Right lobe of liver (tissue), 6 donors: ENCODE data around the gene WDR62. TPM values are rescaled to one million over a fixed set of nuclear protein-coding genes. Genes with fewer than 3 reads are reported as not detected.
A peak's percentile ranks its signal among the peaks of the same experiment; 100 is the strongest.

ENCODE experiments used
- ATAC-seq, 4 donors: fragments of 200-7000 bp; cut with Tn5 transposase; one replicate each; pipeline ENCODE4 v1.9.1; 2020; ENCODE audit warnings: mild to moderate bottlenecking in 4 of 4, moderate library complexity in 4 of 4
- DNase-seq, 3 donors: peaks; one replicate each; pipeline ENCODE4 v3.0.0-alpha.2; 2020
- H3K27ac ChIP-seq, 3 donors: fragments of 200-600 bp; one replicate each; pipeline ENCODE4 v1.8.0; 2022
- H3K27me3 ChIP-seq, 2 donors: fragments of 200-600 bp; one replicate each; pipeline ENCODE4 v1.8.0; 2022
- H3K36me3 ChIP-seq, 4 donors: fragments of 200-600 bp; sonication (generic) in 1 of 4; one replicate each; pipeline versions ENCODE4 v1.5.1 to v1.8.0; 2017 to 2022; ENCODE audit warnings: control low read depth in 1 of 4
- H3K4me1 ChIP-seq, 4 donors: fragments of 200-600 bp; sonication (generic) in 1 of 4; one replicate each; pipeline versions ENCODE4 v1.5.1 to v1.8.0; 2017 to 2022; ENCODE audit warnings: control low read depth in 1 of 4
- H3K4me3 ChIP-seq, 3 donors: fragments of 200-600 bp; one replicate each; pipeline ENCODE4 v1.8.0; 2022
- H3K9me3 ChIP-seq, 4 donors: fragments of 200-600 bp; sonication (generic) in 1 of 4; one replicate each; pipeline versions ENCODE4 v1.5.1 to v1.8.0; 2017 to 2022; ENCODE audit warnings: control low read depth in 1 of 4
- POLR2A ChIP-seq: fragments of 450-650 bp; IDR thresholded peaks from one replicate; pipeline ENCODE4 v1.6.1; 2017; ENCODE audit warnings: antibody characterized with exemption, mild to moderate bottlenecking
- WGBS: methylation state at CpG from one replicate; pipeline ENCODE4 v1.1.6; 2018; ENCODE audit warnings: low coverage, low lambda C conversion rate; ENCODE audit not compliant: insufficient coverage; ENCODE audit errors: missing lambda C conversion rate; 5-methylcytosine and 5-hydroxymethylcytosine counted together
- intact Hi-C, 2 donors: fragments of 100-400 bp; cut with DNase I; formaldehyde crosslinking; loops; one replicate each; pipeline versions ENCODE4 v1.11.2 to v1.14.1; 2022
- total RNA-seq, 6 experiments: library from RNA; depleted of rRNA in 2 of 6; stranded (reverse); fragments of >200 nt in 2 of 6; fragmentation: NEBNext Ultra II Directional in 3 of 6; extraction: Animal tissue kit (Norgen Biotek cat#: 25700) in 3 of 6; gene quantifications; one replicate each; pipeline versions ENCODE4 v1.1.0 to v1.2.4, GENCODE V29; 2016 to 2023
- TF ChIP-seq, protein P1 (sequence below), 4 donors: fragments of 200-600 bp in 3 of 4; fragments of 450-650 bp in 1 of 4; IDR thresholded peaks; one replicate each; pipeline versions ENCODE4 v1.5.1 to v1.8.0; 2016 to 2022; ENCODE audit warnings: antibody characterized with exemption in 4 of 4, mild to moderate bottlenecking in 2 of 4
- donor health status: DM: no; HTN: yes; CAD: no.
- donor health status: DM: no; HTN: no; CAD: no.
- donor health status: DM: no; HTN: no; CAD: no.
- donor health status: DM: no; HTN: yes; CAD: no.
- donor health status: DM: no; HTN: yes; CAD: no.

Gene WDR62
- total RNA-seq, 6 experiments from 2014 or later: 0.20 to 1.6 (median 0.58) TPM

DNA sequence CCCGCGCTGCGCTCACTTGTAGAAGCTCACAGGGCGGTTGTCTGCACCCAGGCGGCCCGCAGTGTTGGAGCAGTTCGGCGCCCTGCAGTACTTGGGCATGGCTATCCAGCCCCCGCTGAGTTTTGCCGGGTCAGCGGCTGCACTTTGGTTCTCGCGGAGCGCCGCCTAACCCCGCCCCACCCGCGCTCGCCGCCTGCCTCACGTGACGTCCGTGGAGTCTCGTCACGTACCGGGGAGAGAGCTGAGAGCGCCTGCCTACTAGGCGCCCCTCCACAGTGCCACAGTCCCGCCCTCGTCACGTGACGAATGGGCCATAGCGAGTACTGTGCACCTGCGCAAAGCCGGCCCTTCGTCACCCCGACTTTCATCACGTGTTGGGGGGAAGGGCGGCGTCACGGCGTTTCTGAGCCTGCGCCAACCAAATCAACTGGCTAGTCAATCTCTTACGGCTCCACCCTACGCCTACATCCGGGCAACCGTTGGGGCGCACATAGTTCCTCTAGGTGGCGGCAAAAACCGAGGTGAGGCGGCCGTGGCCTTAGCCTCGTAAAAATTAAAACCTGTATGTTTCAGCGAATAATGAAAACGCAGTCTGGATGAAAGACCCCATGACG, 471 bp upstream of the WDR62 start, which contains the start of gene THAP8:
THAP8 (minus strand) TSS at position 167 of the 614 bp plus-strand sequence; CDS start at position 99, 68 bp downstream.
- no peaks in the 10 kb centered on the region for H3K27me3 ChIP-seq
- intact Hi-C loops: no loop called here
- TF ChIP-seq POLR2A: peak; percentile 82
- TF ChIP-seq, protein P1, sequence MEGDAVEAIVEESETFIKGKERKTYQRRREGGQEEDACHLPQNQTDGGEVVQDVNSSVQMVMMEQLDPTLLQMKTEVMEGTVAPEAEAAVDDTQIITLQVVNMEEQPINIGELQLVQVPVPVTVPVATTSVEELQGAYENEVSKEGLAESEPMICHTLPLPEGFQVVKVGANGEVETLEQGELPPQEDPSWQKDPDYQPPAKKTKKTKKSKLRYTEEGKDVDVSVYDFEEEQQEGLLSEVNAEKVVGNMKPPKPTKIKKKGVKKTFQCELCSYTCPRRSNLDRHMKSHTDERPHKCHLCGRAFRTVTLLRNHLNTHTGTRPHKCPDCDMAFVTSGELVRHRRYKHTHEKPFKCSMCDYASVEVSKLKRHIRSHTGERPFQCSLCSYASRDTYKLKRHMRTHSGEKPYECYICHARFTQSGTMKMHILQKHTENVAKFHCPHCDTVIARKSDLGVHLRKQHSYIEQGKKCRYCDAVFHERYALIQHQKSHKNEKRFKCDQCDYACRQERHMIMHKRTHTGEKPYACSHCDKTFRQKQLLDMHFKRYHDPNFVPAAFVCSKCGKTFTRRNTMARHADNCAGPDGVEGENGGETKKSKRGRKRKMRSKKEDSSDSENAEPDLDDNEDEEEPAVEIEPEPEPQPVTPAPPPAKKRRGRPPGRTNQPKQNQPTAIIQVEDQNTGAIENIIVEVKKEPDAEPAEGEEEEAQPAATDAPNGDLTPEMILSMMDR (IDR thresholded peaks at IDR 0.05): peak; percentile 25 to 40 (median 35)
- peak; percentile 87 to 94 (median 91) for ATAC-seq
- H3K27ac ChIP-seq: peak within 1 kb of the TSS; percentile 53 to 90 (median 85)
- H3K4me3 ChIP-seq: peak within 1 kb of the TSS; percentile 53 to 63 (median 60)
- no peaks in the 10 kb centered on the region for H3K9me3 ChIP-seq
- H3K4me1 ChIP-seq: peaks cover 0 to 23% (median 2%) of the 10 kb centered on the region in 4 donors
- DNase-seq: peak; percentile 99 to 100 (median 100)
- H3K36me3 ChIP-seq: no peaks in the 10 kb centered on the region
- 0% methylated on average over 4 of the region's 56 CpGs for WGBS

DNA sequence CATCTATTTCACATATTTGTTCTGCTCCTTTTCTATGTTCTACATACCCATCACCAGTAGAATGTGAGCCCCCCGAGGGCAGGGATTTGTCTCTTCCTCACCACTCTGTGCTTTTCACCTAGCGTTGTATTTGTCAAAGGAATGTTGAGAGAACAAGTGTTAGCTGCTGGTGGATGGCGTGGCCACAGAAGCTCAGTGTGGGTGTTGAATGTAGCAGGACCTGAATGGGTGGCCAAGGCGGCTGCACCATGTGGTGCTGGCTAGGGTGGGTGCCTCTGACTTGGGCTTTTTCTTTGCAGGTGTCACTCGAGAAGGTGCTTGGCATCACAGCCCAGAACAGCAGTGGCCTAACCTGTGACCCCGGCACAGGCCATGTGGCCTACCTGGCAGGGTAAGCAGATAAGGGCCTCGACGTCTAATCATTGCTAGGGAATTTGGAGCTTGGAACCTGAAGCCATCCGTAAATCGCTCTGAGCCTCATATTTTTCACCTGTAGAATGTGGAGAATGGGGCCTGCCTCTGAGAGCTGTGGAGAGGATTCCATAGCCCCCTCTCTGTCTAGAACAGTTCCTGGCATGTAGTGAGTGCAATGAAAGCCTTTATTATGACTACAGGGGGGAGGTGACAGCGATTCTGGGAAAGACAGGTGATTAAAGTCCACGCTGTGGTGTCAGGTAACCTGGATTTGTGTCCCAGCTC, 3.9 kb downstream of the WDR62 start:
- 57% methylated on average over 9 of the region's 12 CpGs for WGBS

DNA sequence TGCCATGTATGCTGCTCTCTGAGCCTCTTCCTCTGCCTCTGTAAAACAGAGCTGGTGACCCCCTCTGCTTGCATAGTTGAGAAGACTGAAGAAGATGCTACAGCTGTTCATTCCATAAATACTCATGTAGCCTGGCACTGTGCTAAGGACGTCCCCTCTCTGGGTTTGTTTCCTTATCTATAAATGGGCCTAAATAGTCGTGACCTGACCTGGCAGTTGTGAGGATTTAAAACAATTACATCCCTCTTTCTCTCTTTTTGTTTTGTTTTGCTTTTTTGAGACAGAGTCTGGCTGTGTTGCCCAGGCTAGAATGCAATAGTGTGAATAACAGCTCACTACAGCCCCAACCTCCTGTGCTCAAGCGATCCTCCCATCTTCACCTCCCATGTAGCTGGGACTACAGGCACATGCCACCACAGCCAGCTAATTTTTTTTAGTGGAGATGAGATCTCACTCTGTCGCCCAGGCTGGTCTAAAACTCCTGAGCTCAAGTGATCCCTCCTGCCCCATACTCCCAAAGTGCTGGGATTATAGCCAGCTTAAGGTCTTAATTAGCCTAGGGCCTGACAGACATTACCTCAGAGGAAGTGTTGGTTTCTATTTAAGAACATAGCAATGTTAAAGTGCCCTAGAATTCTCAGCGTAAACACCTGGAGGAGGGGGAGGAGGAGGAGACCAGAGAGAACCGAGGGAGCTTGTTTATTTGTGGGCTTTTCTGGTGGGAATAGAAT, 4.6 kb downstream of the WDR62 start:
- peak overlapping the region in 2 of 3 donors; percentile 10 to 29 for H3K27ac ChIP-seq

More for the DNA sequence above, 3.9 kb downstream of the WDR62 start:
- Histone ChIP-seq H3K9me3 (no peaks in the 10 kb centered on the region), H3K4me3 (no peak overlapping the region), H3K36me3 (no peaks in the 10 kb centered on the region), H3K27me3 (no peaks in the 10 kb centered on the region), H3K27ac (peak overlapping the region in 2 of 3 donors; percentile 10 to 29), H3K4me1 (peaks cover 0 to 18% (median 3%) of the 10 kb centered on the region in 4 donors)
- ATAC-seq: peak in 1 of 4 donors; percentile 4
- no peak for TF ChIP-seq POLR2A
- TF ChIP-seq, protein P1 (IDR thresholded peaks at IDR 0.05): no peak
- intact Hi-C loops: no loop called here
- peak; percentile 35 to 66 (median 65) for DNase-seq

GRCh38 chr19:36060430-36060829, 5.7 kb downstream of the WDR62 start:
- Histone ChIP-seq H3K4me3 (no peak overlapping the region), H3K27ac (no peak overlapping the region), H3K9me3 (no peaks in the 10 kb centered on the region), H3K4me1 (peaks cover 0 to 13% (median 3%) of the 10 kb centered on the region in 4 donors), H3K36me3 (no peaks in the 10 kb centered on the region), H3K27me3 (no peaks in the 10 kb centered on the region)
- ATAC-seq (peak; percentile 72 to 82 (median 80)), DNase-seq (peak in 2 of 3 donors; percentile 52 to 56)
- intact Hi-C loops: loop anchor here in 1 of 2 donors (10.0 kb wide), 1 partner anchor 54 kb away; the partner anchor contains the start of genes OVOL3, POLR2I and TBCB
- TF ChIP-seq, protein P1 (IDR thresholded peaks at IDR 0.05): peak; percentile 42 to 55 (median 50)
- no peak for TF ChIP-seq POLR2A
- no CpG with 5 or more reads among the region's 4 CpGs for whole genome bisulfite sequencing

More for the DNA sequence above, 4.6 kb downstream of the WDR62 start:
- ATAC-seq (no peak), DNase-seq (no peak)
- H3K36me3 ChIP-seq: no peaks in the 10 kb centered on the region
- no peak overlapping the region for H3K4me3 ChIP-seq
- 58% methylated on average over 6 of the region's 6 CpGs for WGBS
- TF ChIP-seq POLR2A: no peak
- TF ChIP-seq, protein P1 (IDR thresholded peaks at IDR 0.05): no peak
- no peaks in the 10 kb centered on the region for H3K9me3 ChIP-seq
- H3K4me1 ChIP-seq: peaks cover 0 to 18% (median 3%) of the 10 kb centered on the region in 4 donors
- no peaks in the 10 kb centered on the region for H3K27me3 ChIP-seq
- intact Hi-C loops: no loop called here
